Measurements from ENCODE around the gene DIPK1C. TPM values are rescaled to one million over a fixed set of nuclear protein-coding genes. Genes with fewer than 3 reads are reported as not detected.

DIPK1C gene
- total RNA-seq, 1 donor from 2014 or later = 5.2 TPM

DNA sequence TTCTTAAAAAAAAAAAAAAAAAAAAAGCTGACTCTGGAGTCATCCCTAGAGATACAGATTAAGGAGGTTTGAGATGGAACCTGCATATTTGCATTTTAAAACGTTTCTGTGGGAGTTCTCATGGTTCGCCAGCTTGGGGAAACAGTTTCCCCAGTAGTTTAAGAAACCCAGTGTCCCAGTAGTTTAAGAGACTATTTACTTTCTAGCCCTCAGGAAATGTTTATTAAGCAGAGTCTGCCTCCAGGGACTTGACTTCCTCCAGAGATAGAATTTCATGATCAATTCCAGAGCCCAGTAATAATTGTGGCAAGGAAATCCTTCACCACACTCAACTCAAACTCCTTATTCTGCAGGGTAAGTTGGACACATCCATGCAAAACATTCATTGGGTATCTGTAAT is 39.1 kb downstream of the DIPK1C start:
- no peaks in the 10 kb centered on the region for H3K36me3 ChIP-seq (ENCODE audit: control insufficient read depth in 3 of 3, insufficient read depth in 3 of 3, low read length in 3 of 3)
- no peak overlapping the region for H3K9ac ChIP-seq (ENCODE audit: low read depth in 1 of 3, low read length in 3 of 3)
- H3K4me1 ChIP-seq (ENCODE audit: control insufficient read depth in 3 of 3, insufficient read depth in 3 of 3, low read length in 3 of 3) = peaks cover 0 to 6% (median 4%) of the 10 kb centered on the region in 3 donors
- H3K9me3 ChIP-seq (ENCODE audit: control insufficient read depth in 3 of 3, low read length in 3 of 3) = no peaks in the 10 kb centered on the region
- no peak overlapping the region for H3K4me3 ChIP-seq (ENCODE audit: low read length in 3 of 3)
- H3K27ac ChIP-seq (ENCODE audit: low read depth, low read length) = no peak overlapping the region
- peaks cover 0 to 3% (median 0%) of the 10 kb centered on the region in 3 donors for H3K27me3 ChIP-seq (ENCODE audit: control insufficient read depth in 3 of 3, insufficient read depth in 3 of 3, low read length in 3 of 3)

DNA sequence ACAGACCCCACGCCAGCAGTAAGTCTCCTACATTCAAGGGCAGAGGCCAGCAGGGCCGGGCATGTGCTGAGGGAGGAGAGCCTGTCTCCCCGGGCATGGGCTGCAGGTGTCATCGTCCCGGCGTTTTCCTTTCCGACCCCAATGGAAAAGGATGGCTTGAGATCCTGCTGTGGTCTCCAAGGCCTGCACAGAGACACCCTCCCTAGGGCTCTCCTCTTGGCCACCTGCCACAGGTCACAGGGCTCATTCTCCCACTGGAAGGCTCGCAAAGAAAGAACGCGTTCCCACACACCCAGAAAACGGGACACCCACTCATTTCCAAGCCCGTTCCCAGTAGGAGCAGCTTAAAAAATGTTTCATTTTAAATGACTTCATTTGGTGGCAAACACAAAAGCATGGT is 41.0 kb downstream of the DIPK1C start:
- Histone ChIP-seq H3K27ac (ENCODE audit: low read depth, low read length) (no peak overlapping the region), H3K4me1 (ENCODE audit: control insufficient read depth in 3 of 3, insufficient read depth in 3 of 3, low read length in 3 of 3) (peaks cover 0 to 6% (median 4%) of the 10 kb centered on the region in 3 donors), H3K36me3 (ENCODE audit: control insufficient read depth in 3 of 3, insufficient read depth in 3 of 3, low read length in 3 of 3) (no peaks in the 10 kb centered on the region), H3K9ac (ENCODE audit: low read depth in 1 of 3, low read length in 3 of 3) (no peak overlapping the region), H3K9me3 (ENCODE audit: control insufficient read depth in 3 of 3, low read length in 3 of 3) (no peaks in the 10 kb centered on the region), H3K27me3 (ENCODE audit: control insufficient read depth in 3 of 3, insufficient read depth in 3 of 3, low read length in 3 of 3) (peaks cover 0 to 14% (median 9%) of the 10 kb centered on the region in 3 donors), H3K4me3 (ENCODE audit: low read length in 3 of 3) (no peak overlapping the region)

DNA sequence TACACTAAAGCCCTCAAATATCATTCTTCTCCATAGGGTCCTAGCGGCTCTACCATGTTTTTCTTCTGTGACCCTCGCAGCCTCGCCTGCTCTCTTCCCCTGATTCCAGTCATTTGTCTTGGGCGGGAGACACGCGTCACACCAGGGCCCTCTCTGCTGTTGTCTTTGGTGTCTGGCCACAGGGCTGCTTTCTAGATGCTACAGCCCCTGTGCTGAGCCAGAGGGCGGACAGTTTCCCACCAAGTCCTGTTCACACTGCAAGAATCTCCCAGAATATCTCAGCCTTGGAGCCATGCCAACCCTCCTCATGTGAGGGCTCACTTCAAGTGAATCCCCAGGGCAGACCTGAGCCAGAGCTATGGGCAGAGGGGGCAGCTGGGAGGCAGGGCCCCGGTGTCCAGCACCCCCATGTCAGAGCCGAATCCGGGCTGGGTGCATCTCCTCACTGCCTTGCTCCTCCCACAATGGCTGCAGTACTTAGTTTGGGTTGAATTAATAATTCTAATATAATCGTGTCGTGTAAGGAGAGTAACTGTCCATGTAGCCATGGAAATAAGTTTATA is 42.1 kb downstream of the DIPK1C start:
- Histone ChIP-seq H3K27me3 (ENCODE audit: control insufficient read depth in 3 of 3, insufficient read depth in 3 of 3, low read length in 3 of 3) (peaks cover 0 to 19% (median 9%) of the 10 kb centered on the region in 3 donors), H3K4me3 (ENCODE audit: low read length in 3 of 3) (no peak overlapping the region), H3K9me3 (ENCODE audit: control insufficient read depth in 3 of 3, low read length in 3 of 3) (no peaks in the 10 kb centered on the region), H3K36me3 (ENCODE audit: control insufficient read depth in 3 of 3, insufficient read depth in 3 of 3, low read length in 3 of 3) (no peaks in the 10 kb centered on the region), H3K9ac (ENCODE audit: low read depth in 1 of 3, low read length in 3 of 3) (no peak overlapping the region), H3K27ac (ENCODE audit: low read depth, low read length) (no peak overlapping the region), H3K4me1 (ENCODE audit: control insufficient read depth in 3 of 3, insufficient read depth in 3 of 3, low read length in 3 of 3) (peaks cover 0 to 3% (median 0%) of the 10 kb centered on the region in 3 donors)

DNA sequence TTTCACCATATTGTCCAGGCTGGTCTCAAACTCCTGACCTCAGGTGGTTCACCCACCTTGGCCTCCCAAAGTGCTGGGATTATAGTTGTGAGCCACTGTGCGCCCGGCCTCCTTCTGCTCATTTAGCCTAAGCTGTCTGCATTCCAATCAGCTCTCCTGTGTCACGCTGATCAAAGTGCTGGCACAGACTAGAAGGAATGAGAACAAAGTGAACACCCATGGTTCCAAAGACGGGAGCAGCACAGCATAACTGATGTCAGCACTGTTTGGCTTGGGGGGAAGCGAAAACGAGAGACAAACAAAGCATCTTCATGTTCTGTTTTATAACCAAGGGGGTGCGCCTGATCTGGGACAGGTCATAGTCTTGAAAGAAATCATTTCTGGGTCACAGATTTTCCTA is 43.3 kb downstream of the DIPK1C start:
- Histone ChIP-seq H3K27me3 (ENCODE audit: control insufficient read depth in 3 of 3, insufficient read depth in 3 of 3, low read length in 3 of 3) (peaks cover 0 to 17% (median 9%) of the 10 kb centered on the region in 3 donors), H3K9me3 (ENCODE audit: control insufficient read depth in 3 of 3, low read length in 3 of 3) (no peaks in the 10 kb centered on the region), H3K9ac (ENCODE audit: low read depth in 1 of 3, low read length in 3 of 3) (no peak overlapping the region), H3K4me3 (ENCODE audit: low read length in 3 of 3) (no peak overlapping the region), H3K36me3 (ENCODE audit: control insufficient read depth in 3 of 3, insufficient read depth in 3 of 3, low read length in 3 of 3) (no peaks in the 10 kb centered on the region), H3K4me1 (ENCODE audit: control insufficient read depth in 3 of 3, insufficient read depth in 3 of 3, low read length in 3 of 3) (peaks cover 0 to 3% (median 0%) of the 10 kb centered on the region in 3 donors), H3K27ac (ENCODE audit: low read depth, low read length) (no peak overlapping the region)

DNA sequence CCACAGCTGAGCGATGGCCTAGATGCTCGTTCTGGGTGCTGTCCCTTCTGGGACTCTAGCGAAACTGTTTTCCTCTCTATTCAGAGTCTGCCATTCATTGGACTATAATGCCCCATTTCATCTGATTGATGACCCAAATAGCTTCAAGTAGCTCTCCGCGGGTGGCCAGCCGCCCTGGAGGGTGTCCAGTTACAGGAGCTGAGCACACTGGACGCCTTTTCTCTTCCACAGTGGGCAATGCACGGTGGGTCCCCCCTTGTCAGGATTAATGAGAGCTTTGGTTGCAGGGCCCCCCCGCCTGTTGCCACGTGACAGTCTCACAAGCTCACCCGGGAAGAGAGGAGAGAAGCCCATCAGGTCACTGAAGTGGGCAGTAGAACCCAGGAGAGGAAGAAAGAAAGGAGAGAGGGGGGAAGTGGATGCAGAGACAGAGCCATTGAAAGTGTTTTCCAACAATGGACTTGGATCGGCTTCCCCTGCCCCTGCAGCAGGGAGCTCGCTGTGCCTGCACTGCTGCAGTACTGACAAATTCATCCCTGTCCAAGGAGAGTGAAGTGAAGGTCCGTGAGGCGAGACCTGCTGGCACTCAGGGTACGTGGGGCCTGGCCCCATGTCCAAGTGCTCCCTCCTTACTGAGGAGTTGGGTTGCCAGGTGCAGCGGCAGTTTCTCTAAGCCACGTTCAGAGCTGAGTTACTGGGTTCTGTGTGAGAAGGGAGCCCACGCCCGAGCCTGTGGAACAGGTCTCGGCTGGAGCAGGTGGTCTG is 44.8 kb downstream of the DIPK1C start:
- H3K9me3 ChIP-seq (ENCODE audit: control insufficient read depth in 3 of 3, low read length in 3 of 3) = no peaks in the 10 kb centered on the region
- no peaks in the 10 kb centered on the region for H3K36me3 ChIP-seq (ENCODE audit: control insufficient read depth in 3 of 3, insufficient read depth in 3 of 3, low read length in 3 of 3)
- H3K4me1 ChIP-seq (ENCODE audit: control insufficient read depth in 3 of 3, insufficient read depth in 3 of 3, low read length in 3 of 3) = peaks cover 0 to 3% (median 0%) of the 10 kb centered on the region in 3 donors
- peaks cover 0 to 17% (median 9%) of the 10 kb centered on the region in 3 donors for H3K27me3 ChIP-seq (ENCODE audit: control insufficient read depth in 3 of 3, insufficient read depth in 3 of 3, low read length in 3 of 3)
- no peak overlapping the region for H3K27ac ChIP-seq (ENCODE audit: low read depth, low read length)
- no peak overlapping the region for H3K4me3 ChIP-seq (ENCODE audit: low read length in 3 of 3)
- H3K9ac ChIP-seq (ENCODE audit: low read depth in 1 of 3, low read length in 3 of 3) = no peak overlapping the region

DNA sequence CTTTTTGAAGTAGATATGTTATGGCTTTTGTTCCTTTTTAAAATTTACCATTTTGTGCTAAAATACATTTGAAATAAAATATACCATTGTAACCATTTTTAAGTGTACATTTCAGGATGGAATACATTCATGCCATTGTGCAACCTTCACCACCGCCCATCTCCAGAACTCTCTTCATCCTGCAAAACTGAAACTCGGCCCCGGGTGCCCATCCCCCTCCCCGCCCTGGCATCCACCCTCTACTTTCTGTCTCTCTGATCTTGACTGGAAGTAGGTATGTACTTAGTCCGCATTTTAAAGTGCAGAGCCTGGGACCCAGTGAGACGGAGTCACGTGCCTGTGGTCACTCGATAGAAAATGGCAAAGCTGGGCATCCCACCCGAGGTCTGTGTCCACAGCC is 45.6 kb downstream of the DIPK1C start:
- no peak overlapping the region for H3K27ac ChIP-seq (ENCODE audit: low read depth, low read length)
- no peaks in the 10 kb centered on the region for H3K9me3 ChIP-seq (ENCODE audit: control insufficient read depth in 3 of 3, low read length in 3 of 3)
- peaks cover 0 to 3% (median 0%) of the 10 kb centered on the region in 3 donors for H3K4me1 ChIP-seq (ENCODE audit: control insufficient read depth in 3 of 3, insufficient read depth in 3 of 3, low read length in 3 of 3)
- no peak overlapping the region for H3K9ac ChIP-seq (ENCODE audit: low read depth in 1 of 3, low read length in 3 of 3)
- no peak overlapping the region for H3K4me3 ChIP-seq (ENCODE audit: low read length in 3 of 3)
- peaks cover 0 to 17% (median 9%) of the 10 kb centered on the region in 3 donors for H3K27me3 ChIP-seq (ENCODE audit: control insufficient read depth in 3 of 3, insufficient read depth in 3 of 3, low read length in 3 of 3)
- H3K36me3 ChIP-seq (ENCODE audit: control insufficient read depth in 3 of 3, insufficient read depth in 3 of 3, low read length in 3 of 3) = no peaks in the 10 kb centered on the region

DNA sequence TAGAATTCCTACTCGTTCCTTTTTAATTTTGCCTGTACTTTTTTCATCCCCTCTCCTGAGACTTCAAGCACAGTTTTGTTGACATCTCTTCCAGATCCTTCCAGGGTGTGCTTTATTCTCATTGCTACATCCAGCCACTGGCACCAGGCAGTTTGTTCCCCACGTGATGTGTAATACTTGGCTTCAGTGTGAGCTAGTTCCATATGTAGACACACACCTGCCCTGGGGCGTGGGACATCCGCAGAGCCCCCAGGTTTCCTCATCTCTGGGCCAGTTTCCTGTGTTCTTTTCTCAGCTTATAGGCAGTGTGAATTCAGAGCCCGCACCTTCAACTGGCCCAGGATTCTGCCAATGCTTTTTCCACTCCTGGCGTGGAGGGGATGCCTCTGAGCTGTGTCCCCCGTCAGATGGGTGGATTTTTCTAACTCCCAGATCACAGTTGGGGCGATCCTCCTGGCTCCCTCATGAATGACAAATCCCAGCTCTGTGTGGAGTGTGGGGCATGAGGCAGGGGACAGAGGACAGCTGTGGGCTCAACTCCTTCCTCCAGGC is 46.6 kb downstream of the DIPK1C start:
- Histone ChIP-seq H3K4me1 (ENCODE audit: control insufficient read depth in 3 of 3, insufficient read depth in 3 of 3, low read length in 3 of 3) (no peaks in the 10 kb centered on the region), H3K27me3 (ENCODE audit: control insufficient read depth in 3 of 3, insufficient read depth in 3 of 3, low read length in 3 of 3) (peaks cover 0 to 17% (median 9%) of the 10 kb centered on the region in 3 donors), H3K9me3 (ENCODE audit: control insufficient read depth in 3 of 3, low read length in 3 of 3) (no peaks in the 10 kb centered on the region)

DNA sequence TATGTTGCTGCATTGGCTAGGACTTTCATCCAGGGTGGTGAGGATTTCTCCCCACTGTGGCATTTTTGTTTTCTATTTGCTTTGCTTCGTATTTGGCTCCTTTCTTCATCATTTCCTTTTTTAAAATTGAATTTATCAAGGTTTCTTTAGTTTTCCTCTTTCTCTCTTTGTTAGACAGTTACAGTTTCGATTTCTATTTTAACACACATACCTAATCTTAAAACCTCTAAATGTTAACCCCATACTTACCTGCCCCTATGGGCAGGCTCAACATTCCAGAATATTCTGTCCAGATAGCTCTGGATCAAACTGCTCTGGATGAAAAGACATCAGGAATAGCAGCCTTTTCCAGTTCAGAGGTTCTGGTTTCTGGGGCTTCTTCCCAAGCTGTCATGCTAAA is 49.2 kb downstream of the DIPK1C start:
- Histone ChIP-seq H3K27ac (ENCODE audit: low read depth, low read length) (no peak overlapping the region), H3K9me3 (ENCODE audit: control insufficient read depth in 3 of 3, low read length in 3 of 3) (peaks cover 0 to 2% (median 0%) of the 10 kb centered on the region in 3 donors), H3K4me1 (ENCODE audit: control insufficient read depth in 3 of 3, insufficient read depth in 3 of 3, low read length in 3 of 3) (no peaks in the 10 kb centered on the region), H3K4me3 (ENCODE audit: low read length in 3 of 3) (no peak overlapping the region), H3K27me3 (ENCODE audit: control insufficient read depth in 3 of 3, insufficient read depth in 3 of 3, low read length in 3 of 3) (peaks cover 0 to 17% (median 8%) of the 10 kb centered on the region in 3 donors), H3K36me3 (ENCODE audit: control insufficient read depth in 3 of 3, insufficient read depth in 3 of 3, low read length in 3 of 3) (no peaks in the 10 kb centered on the region), H3K9ac (ENCODE audit: low read depth in 1 of 3, low read length in 3 of 3) (no peak overlapping the region)

More for the DNA sequence above, 46.6 kb downstream of the DIPK1C start:
- Histone ChIP-seq H3K9ac (ENCODE audit: low read depth in 1 of 3, low read length in 3 of 3) (no peak overlapping the region), H3K4me3 (ENCODE audit: low read length in 3 of 3) (no peak overlapping the region), H3K27ac (ENCODE audit: low read depth, low read length) (no peak overlapping the region), H3K36me3 (ENCODE audit: control insufficient read depth in 3 of 3, insufficient read depth in 3 of 3, low read length in 3 of 3) (no peaks in the 10 kb centered on the region)

DNA sequence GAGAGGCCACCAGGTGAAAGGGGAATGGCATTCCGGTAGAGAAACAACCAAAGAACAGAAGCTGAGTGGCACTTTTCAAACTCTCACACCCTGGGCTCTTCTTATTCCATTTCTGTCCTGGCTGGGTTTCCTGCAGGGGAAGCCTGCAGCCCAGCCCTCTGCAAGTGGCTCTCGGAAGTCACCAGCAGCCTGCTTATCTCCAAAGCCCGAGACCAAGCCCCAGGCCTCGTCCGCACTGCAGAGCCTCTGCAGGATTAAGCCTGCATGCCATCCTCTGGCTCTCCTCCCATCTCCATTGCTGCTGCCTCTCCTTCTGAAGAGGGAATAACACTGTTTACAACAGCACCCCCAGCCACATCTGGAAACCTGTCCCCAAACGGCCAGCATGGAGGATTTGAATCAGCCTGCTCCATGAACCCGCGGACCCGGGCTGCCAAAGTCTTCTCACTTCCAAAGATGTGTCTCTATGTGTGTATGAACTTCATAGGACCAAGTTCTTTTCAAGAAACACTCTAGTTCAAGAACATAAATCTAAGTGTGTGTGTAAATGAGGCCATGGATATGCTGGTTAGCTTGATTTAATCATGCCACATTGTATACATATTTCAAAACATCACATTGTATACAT is 54.2 kb downstream of the DIPK1C start:
- H3K27me3 ChIP-seq (ENCODE audit: control insufficient read depth in 3 of 3, insufficient read depth in 3 of 3, low read length in 3 of 3) = no peaks in the 10 kb centered on the region
- no peaks in the 10 kb centered on the region for H3K36me3 ChIP-seq (ENCODE audit: control insufficient read depth in 3 of 3, insufficient read depth in 3 of 3, low read length in 3 of 3)
- no peak overlapping the region for H3K4me3 ChIP-seq (ENCODE audit: low read length in 3 of 3)
- peaks cover 5 to 12% (median 9%) of the 10 kb centered on the region in 3 donors for H3K4me1 ChIP-seq (ENCODE audit: control insufficient read depth in 3 of 3, insufficient read depth in 3 of 3, low read length in 3 of 3)
- H3K9me3 ChIP-seq (ENCODE audit: control insufficient read depth in 3 of 3, low read length in 3 of 3) = peaks cover 0 to 2% (median 0%) of the 10 kb centered on the region in 3 donors
- no peak overlapping the region for H3K27ac ChIP-seq (ENCODE audit: low read depth, low read length)
- no peak overlapping the region for H3K9ac ChIP-seq (ENCODE audit: low read depth in 1 of 3, low read length in 3 of 3)
